OCI-LY7 (cell line): ENCODE results near the gene TMCC2. TPM values are rescaled to one million over a fixed set of nuclear protein-coding genes. Genes with fewer than 3 reads are reported as not detected.

Experiments
- BruUV-seq: library from RNA; stranded (reverse); fragments of 400-500 nt; replicated peaks from 2 replicates; lab custom pipeline; 2021; lab: Mats Ljungman, UMichigan
- CTCF ChIA-PET: fragments of 300-600 bp; sonication (Branson Sonifier 250); formaldehyde crosslinking; loops from one replicate; lab custom pipeline; 2022; ENCODE audit warnings: antibody characterized with exemption; ENCODE audit not compliant: unreplicated experiment; lab: Charles Lee
- POLR2A ChIA-PET: fragments of 300-600 bp; sonication (Branson Sonifier 250); formaldehyde crosslinking; loops from one replicate; lab custom pipeline; 2022; ENCODE audit warnings: antibody characterized with exemption; lab: Charles Lee
- DNase-seq: peaks from one replicate; pipeline ENCODE4 v3.0.0-alpha.2; 2015; ENCODE audit warnings: low spot score
- H2AFZ ChIP-seq: fragments of 200-600 bp; sonication (generic), shearing (Covaris generic); 2 replicates; pipeline ENCODE4 v1.6.1; 2014; ENCODE audit warnings: mild to moderate bottlenecking, antibody characterized with exemption, low read length, moderate library complexity
- H3K27ac ChIP-seq: fragments of 200-600 bp; sonication (generic); 2 replicates; pipeline ENCODE4 v1.5.1; 2014; ENCODE audit warnings: mixed run types, low read depth, mild to moderate bottlenecking, moderate library complexity, low read length, inconsistent platforms; ENCODE audit not compliant: poor library complexity, severe bottlenecking
- H3K36me3 ChIP-seq: fragments of 200-600 bp; sonication (generic); 2 replicates; pipeline ENCODE4 v1.6.1; 2014; ENCODE audit warnings: mild to moderate bottlenecking, antibody characterized with exemption, low read length, moderate library complexity, mixed read lengths; ENCODE audit not compliant: insufficient read depth
- H3K4me1 ChIP-seq: fragments of 200-600 bp; sonication (generic); 2 replicates; pipeline ENCODE4 v1.5.1; 2014; ENCODE audit warnings: mild to moderate bottlenecking, low read length; ENCODE audit not compliant: insufficient read depth, poor library complexity, severe bottlenecking
- H3K4me2 ChIP-seq: fragments of 200-600 bp; sonication (generic); 2 replicates; pipeline ENCODE4 v1.6.1; 2014; ENCODE audit warnings: mild to moderate bottlenecking, low read length
- H3K4me3 ChIP-seq: fragments of 200-600 bp; sonication (generic); 2 replicates; pipeline ENCODE4 v1.5.1; 2014; ENCODE audit warnings: mild to moderate bottlenecking, low read depth, low read length; ENCODE audit not compliant: poor library complexity, severe bottlenecking
- H3K79me2 ChIP-seq: fragments of 200-600 bp; sonication (generic); 2 replicates; pipeline ENCODE4 v1.6.1; 2016; ENCODE audit warnings: low read depth, mild to moderate bottlenecking, low read length, moderate library complexity, mixed read lengths; ENCODE audit not compliant: insufficient read depth
- H3K9me2 ChIP-seq: fragments of 200-600 bp; sonication (generic); 2 replicates; pipeline ENCODE4 v1.6.1; 2016; ENCODE audit warnings: mild to moderate bottlenecking, low read length, mixed read lengths; ENCODE audit not compliant: insufficient read depth
- H3K9me3 ChIP-seq: fragments of 200-600 bp; sonication (generic); 2 replicates; pipeline ENCODE4 v1.6.1; 2014; ENCODE audit warnings: mild to moderate bottlenecking, mixed run types, low read length, mixed read lengths
- H4K20me1 ChIP-seq: fragments of 200-600 bp; sonication (generic); 2 replicates; pipeline ENCODE4 v1.6.1; 2014; ENCODE audit warnings: mild to moderate bottlenecking, antibody characterized with exemption, low read length, moderate library complexity, mixed read lengths; ENCODE audit not compliant: insufficient read depth
- EZH2phosphoT487 ChIP-seq: fragments of 200-600 bp; sonication (generic); IDR thresholded peaks from 2 replicates; pipeline ENCODE4 v1.6.1; 2018; ENCODE audit warnings: low read depth, borderline replicate concordance, mild to moderate bottlenecking, mixed run types, antibody characterized with exemption, low read length, moderate library complexity, mixed read lengths
- intact Hi-C: fragments of 100-400 bp; cut with micrococcal nuclease; formaldehyde crosslinking; loops from one replicate; pipeline ENCODE4 v1.10.0; 2022; ENCODE audit not compliant: unreplicated experiment
- total RNA-seq, 2 experiments: library from RNA; depleted of rRNA in 1 of 2; stranded (reverse); fragments of >200 nt in 1 of 2; shearing (Covaris generic) in 1 of 2; gene quantifications; 2 replicates each; pipeline ENCODE4 v1.2.3, GENCODE V29; 2014 to 2022
- TF ChIP-seq, protein P1 (sequence below): fragments of 200-600 bp; sonication (generic); conservative IDR thresholded peaks from 2 replicates; pipeline ENCODE4 v1.5.1; 2014; ENCODE audit warnings: mild to moderate bottlenecking, antibody characterized with exemption, low read length, moderate library complexity, mixed read lengths

Gene TMCC2
- total RNA-seq, 2 experiments from 2014 or later, result 5.2 to 7.8 TPM

- no peaks in the 10 kb centered on the region for H4K20me1 ChIP-seq
- no TSS peak for BruUV-seq
- no peaks in the 10 kb centered on the region for H3K79me2 ChIP-seq
- intact Hi-C loops, result no loop called here
- H3K27ac ChIP-seq, result no peak overlapping the region
- ChIA-PET POLR2A (no interaction called here), CTCF (no interaction called here)
- no peak overlapping the region for H3K4me2 ChIP-seq
- H3K9me2 ChIP-seq, result no peaks in the 10 kb centered on the region
- TF ChIP-seq EZH2phosphoT487, result no peak
- TF ChIP-seq, protein P1, sequence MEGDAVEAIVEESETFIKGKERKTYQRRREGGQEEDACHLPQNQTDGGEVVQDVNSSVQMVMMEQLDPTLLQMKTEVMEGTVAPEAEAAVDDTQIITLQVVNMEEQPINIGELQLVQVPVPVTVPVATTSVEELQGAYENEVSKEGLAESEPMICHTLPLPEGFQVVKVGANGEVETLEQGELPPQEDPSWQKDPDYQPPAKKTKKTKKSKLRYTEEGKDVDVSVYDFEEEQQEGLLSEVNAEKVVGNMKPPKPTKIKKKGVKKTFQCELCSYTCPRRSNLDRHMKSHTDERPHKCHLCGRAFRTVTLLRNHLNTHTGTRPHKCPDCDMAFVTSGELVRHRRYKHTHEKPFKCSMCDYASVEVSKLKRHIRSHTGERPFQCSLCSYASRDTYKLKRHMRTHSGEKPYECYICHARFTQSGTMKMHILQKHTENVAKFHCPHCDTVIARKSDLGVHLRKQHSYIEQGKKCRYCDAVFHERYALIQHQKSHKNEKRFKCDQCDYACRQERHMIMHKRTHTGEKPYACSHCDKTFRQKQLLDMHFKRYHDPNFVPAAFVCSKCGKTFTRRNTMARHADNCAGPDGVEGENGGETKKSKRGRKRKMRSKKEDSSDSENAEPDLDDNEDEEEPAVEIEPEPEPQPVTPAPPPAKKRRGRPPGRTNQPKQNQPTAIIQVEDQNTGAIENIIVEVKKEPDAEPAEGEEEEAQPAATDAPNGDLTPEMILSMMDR, result no peak
- H3K36me3 ChIP-seq, result no peaks in the 10 kb centered on the region
- DNase-seq, result no peak
- H3K4me3 ChIP-seq, result no peak overlapping the region
- H3K9me3 ChIP-seq, result no peaks in the 10 kb centered on the region
- H3K4me1 ChIP-seq, result peaks cover 8% of the 10 kb centered on the region
- H2AFZ ChIP-seq, result no peak overlapping the region
These were observed 8.2 kb downstream of the TMCC2 start for GRCh38 chr1:205235951-205236350.

DNA sequence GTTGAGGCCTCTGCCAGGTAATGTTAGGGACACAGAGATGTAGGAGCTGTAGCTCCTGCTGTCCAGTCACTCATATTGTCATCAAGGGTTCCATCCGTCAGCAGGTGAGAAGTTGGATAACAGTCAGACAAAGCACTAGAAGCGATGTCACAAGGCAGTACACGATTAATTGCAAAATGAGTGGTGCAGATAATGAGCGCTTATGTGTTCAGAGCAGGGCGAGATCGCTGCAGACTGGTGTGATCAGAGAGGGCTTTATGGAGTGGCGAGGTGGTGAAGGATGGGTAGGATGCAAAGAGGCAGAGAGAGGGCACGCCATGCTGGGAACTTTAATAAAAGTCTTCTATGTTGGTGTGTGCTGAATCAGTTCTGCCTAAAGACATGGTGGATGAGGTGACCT, 8.8 kb downstream of the TMCC2 start:
- no peaks in the 10 kb centered on the region for H3K79me2 ChIP-seq
- DNase-seq, result no peak
- intact Hi-C loops, result no loop called here
- no peak overlapping the region for H3K4me3 ChIP-seq
- H2AFZ ChIP-seq, result no peak overlapping the region
- peaks cover 6% of the 10 kb centered on the region for H3K4me1 ChIP-seq
- no peak for TF ChIP-seq EZH2phosphoT487
- ChIA-PET CTCF (no interaction called here), POLR2A (no interaction called here)
- H3K4me2 ChIP-seq, result no peak overlapping the region
- H3K9me3 ChIP-seq, result no peaks in the 10 kb centered on the region
- no TSS peak for BruUV-seq
- no peaks in the 10 kb centered on the region for H3K9me2 ChIP-seq
- no peaks in the 10 kb centered on the region for H4K20me1 ChIP-seq
- no peak overlapping the region for H3K27ac ChIP-seq
- H3K36me3 ChIP-seq, result no peaks in the 10 kb centered on the region

- TF ChIP-seq, protein P1, result no peak
- TF ChIP-seq EZH2phosphoT487, result no peak
- Histone ChIP-seq H3K79me2 (no peaks in the 10 kb centered on the region), H3K36me3 (no peaks in the 10 kb centered on the region), H3K9me2 (no peaks in the 10 kb centered on the region), H3K27ac (no peak overlapping the region), H3K4me2 (no peak overlapping the region), H3K9me3 (no peaks in the 10 kb centered on the region), H3K4me3 (no peak overlapping the region), H4K20me1 (no peaks in the 10 kb centered on the region), H2AFZ (no peak overlapping the region), H3K4me1 (peaks cover 6% of the 10 kb centered on the region)
- BruUV-seq, result no TSS peak
- DNase-seq, result no peak
- intact Hi-C loops, result no loop called here
- CTCF ChIA-PET, result no interaction called here
- POLR2A ChIA-PET, result interaction anchor here (1.3 kb wide), 1 partner anchor 8 kb away, joined by 4 read pairs; no protein-coding TSS in a partner anchor
These were observed 9.3 kb downstream of the TMCC2 start for GRCh38 chr1:205236951-205237475.
